ENCODE results near the gene RAB12.

Gene RAB12

GRCh38 chr18:8662560-8663255 is 53.5 kb downstream of the RAB12 start:
- no peak for ATAC-seq
- TF ChIP-seq OSR1 (CRISPR knock-in tag; IDR thresholded peaks at IDR 0.05) (no peak), ZNF565 (CRISPR knock-in tag; conservative IDR thresholded peaks at IDR 0.05; ENCODE audit: low read depth) (no peak), ARNTL (CRISPR knock-in tag; IDR thresholded peaks at IDR 0.05; ENCODE audit: borderline replicate concordance, low read depth) (no peak), POU6F1 (CRISPR knock-in tag; IDR thresholded peaks at IDR 0.05; ENCODE audit: borderline replicate concordance, low read depth) (no peak), TSHZ2 (CRISPR knock-in tag; IDR thresholded peaks at IDR 0.05) (no peak), PATZ1 (CRISPR knock-in tag; IDR thresholded peaks at IDR 0.05; ENCODE audit: borderline replicate concordance) (no peak), ZFP30 (CRISPR knock-in tag; IDR thresholded peaks at IDR 0.05) (no peak), TCF4 (CRISPR knock-in tag; IDR thresholded peaks at IDR 0.05; ENCODE audit: borderline replicate concordance) (no peak), PPARA (CRISPR knock-in tag; IDR thresholded peaks at IDR 0.05; ENCODE audit: borderline replicate concordance) (no peak), ZC3H10 (CRISPR knock-in tag; IDR thresholded peaks at IDR 0.05) (no peak), ZNF8 (CRISPR knock-in tag; IDR thresholded peaks at IDR 0.05) (no peak), CSRNP3 (CRISPR knock-in tag; IDR thresholded peaks at IDR 0.05) (no peak), ESRRG (CRISPR knock-in tag; IDR thresholded peaks at IDR 0.05) (no peak), ZNF70 (CRISPR knock-in tag; IDR thresholded peaks at IDR 0.05) (no peak), RARB (CRISPR knock-in tag; IDR thresholded peaks at IDR 0.05) (no peak), GLIS3 (CRISPR knock-in tag; IDR thresholded peaks at IDR 0.05) (no peak), CREB5 (CRISPR knock-in tag; IDR thresholded peaks at IDR 0.05; ENCODE audit: low read depth) (no peak)

GRCh38 chr18:8667846-8668245 is 58.6 kb downstream of the RAB12 start:
- TF ChIP-seq BACH2 (CRISPR knock-in tag; IDR thresholded peaks at IDR 0.05; ENCODE audit: borderline replicate concordance) (no peak), ZNF70 (CRISPR knock-in tag; IDR thresholded peaks at IDR 0.05) (no peak), ARNTL (CRISPR knock-in tag; IDR thresholded peaks at IDR 0.05; ENCODE audit: borderline replicate concordance, low read depth) (no peak), ISL1 (CRISPR knock-in tag; IDR thresholded peaks at IDR 0.05) (no peak), POU6F1 (CRISPR knock-in tag; IDR thresholded peaks at IDR 0.05; ENCODE audit: borderline replicate concordance, low read depth) (no peak), TOX (CRISPR knock-in tag; IDR thresholded peaks at IDR 0.05; ENCODE audit: borderline replicate concordance) (no peak), TSHZ2 (CRISPR knock-in tag; IDR thresholded peaks at IDR 0.05) (no peak), ZC3H10 (CRISPR knock-in tag; IDR thresholded peaks at IDR 0.05) (no peak), OSR1 (CRISPR knock-in tag; IDR thresholded peaks at IDR 0.05) (no peak), PPARA (CRISPR knock-in tag; IDR thresholded peaks at IDR 0.05; ENCODE audit: borderline replicate concordance) (no peak), ZFP3 (CRISPR knock-in tag; IDR thresholded peaks at IDR 0.05) (no peak), CREB5 (CRISPR knock-in tag; IDR thresholded peaks at IDR 0.05; ENCODE audit: low read depth) (no peak), ZNF8 (CRISPR knock-in tag; IDR thresholded peaks at IDR 0.05) (no peak), SNAI2 (CRISPR knock-in tag; IDR thresholded peaks at IDR 0.05) (no peak), ZFP30 (CRISPR knock-in tag; IDR thresholded peaks at IDR 0.05) (no peak)
- peak; percentile 16; the same call in 1 of the 3 replicates for ATAC-seq

Measured in SK-N-SH treated with all-trans-retinoic acid at 6 μM for 48 hours (cell line).